ENCODE results near the gene UFSP2.

DNA sequence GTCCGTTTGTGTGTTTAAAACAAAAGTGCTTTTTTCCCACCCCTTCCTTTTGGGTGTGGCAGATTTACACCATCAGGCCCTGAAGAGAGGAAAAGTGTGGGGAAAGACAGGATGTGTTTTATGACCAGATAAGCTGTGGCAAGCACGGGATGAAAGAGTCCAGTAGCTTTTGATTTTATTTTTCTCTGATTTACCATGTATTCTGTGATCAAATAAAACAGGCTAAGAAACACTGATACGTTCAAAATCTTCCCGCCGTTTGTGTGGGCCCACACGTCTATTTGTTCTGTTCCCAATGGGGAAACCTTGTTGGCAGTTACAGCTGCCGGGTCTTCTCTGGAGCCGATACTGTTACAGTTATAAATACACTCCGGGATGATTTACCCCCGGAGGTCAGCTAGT lies 40.8 kb downstream of the UFSP2 start:
- TF ChIP-seq POLR2AphosphoS5 (IDR thresholded peaks at IDR 0.05; ENCODE audit: low read depth, low read length), result no peak
- TF ChIP-seq POLR2A (IDR thresholded peaks at IDR 0.05; ENCODE audit: low read depth, low read length), result no peak

All from GM12892 (cell line).